GF-D8 (cell line): ENCODE measurements around the gene HDAC7.
"Not testable (repeated sequence)": the region's sequence is repeated elsewhere in the genome, so short reads cannot be mapped to it uniquely, and the experiment has no call there.

Experiments used
- DNase-seq: peaks from one replicate; lab custom pipeline; 2025; lab: John Stamatoyannopoulos, UW

HDAC7 gene

GRCh38 chr12:47848853-47849252 is 29.1 kb upstream of the HDAC7 start:
- DNase-seq: no peak

GRCh38 chr12:47846294-47846996 is 26.7 kb upstream of the HDAC7 start:
- no peak for DNase-seq

GRCh38 chr12:47845081-47845480 is 25.4 kb upstream of the HDAC7 start:
- DNase-seq: no peak

GRCh38 chr12:47844264-47845019 is 24.7 kb upstream of the HDAC7 start:
- DNase-seq: no peak

GRCh38 chr12:47843226-47843980 is 23.7 kb upstream of the HDAC7 start:
- DNase-seq: no peak

- not testable (repeated sequence) for DNase-seq
Observed at GRCh38 chr12:47842543-47842942, 22.8 kb upstream of the HDAC7 start.

- no peak for DNase-seq
Observed at GRCh38 chr12:47841910-47842309, 22.2 kb upstream of the HDAC7 start.

GRCh38 chr12:47841501-47841900 is 21.8 kb upstream of the HDAC7 start:
- DNase-seq: no peak

GRCh38 chr12:47840571-47840970 is 20.9 kb upstream of the HDAC7 start:
- no peak for DNase-seq

- no peak for DNase-seq
Observed at GRCh38 chr12:47839214-47839876, 19.6 kb upstream of the HDAC7 start.

GRCh38 chr12:47838286-47838931 is 18.7 kb upstream of the HDAC7 start:
- no peak for DNase-seq

- DNase-seq: no peak
Observed at GRCh38 chr12:47837190-47838171, 17.8 kb upstream of the HDAC7 start.

GRCh38 chr12:47835831-47836155 is 16.1 kb upstream of the HDAC7 start:
- DNase-seq: no peak

GRCh38 chr12:47835006-47835830 is 15.5 kb upstream of the HDAC7 start:
- no peak for DNase-seq

GRCh38 chr12:47834199-47834903 is 14.6 kb upstream of the HDAC7 start:
- DNase-seq: no peak

- DNase-seq: no peak
Observed at GRCh38 chr12:47833591-47834012, 13.9 kb upstream of the HDAC7 start.

GRCh38 chr12:47832263-47832933 is 12.7 kb upstream of the HDAC7 start:
- DNase-seq: no peak

GRCh38 chr12:47829584-47829983 is 9.9 kb upstream of the HDAC7 start:
- DNase-seq: no peak
